Measurements from ENCODE around the gene DDX20. TPM values are rescaled to one million over a fixed set of nuclear protein-coding genes. Genes with fewer than 3 reads are reported as not detected.

DDX20 gene
- total and polyA plus RNA-seq, 4 donors: 6.0 to 14.4 (median 8.0) TPM

DNA sequence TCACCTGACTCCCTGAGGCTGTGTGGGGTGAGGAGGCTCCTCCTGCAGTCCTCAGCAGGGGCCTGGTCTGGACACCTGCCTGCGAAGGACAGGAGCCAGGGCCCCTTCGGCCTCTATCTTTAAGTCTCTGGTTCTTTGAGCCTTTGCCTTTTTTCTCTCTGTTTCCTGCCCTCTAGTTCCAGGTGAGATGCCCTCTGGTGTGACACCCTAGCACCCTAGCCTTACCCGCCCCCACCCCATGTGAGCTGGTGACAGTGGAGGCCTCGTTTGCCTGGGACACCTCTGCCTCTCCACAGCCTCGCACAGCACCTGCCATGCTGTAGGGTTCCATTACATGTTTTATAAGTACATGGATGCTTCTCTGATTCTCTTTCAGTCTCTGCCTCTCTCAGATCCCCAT, 47.3 kb downstream of the DDX20 start:
- Histone ChIP-seq H3K27ac (ENCODE audit: low read depth in 1 of 2, low read length in 1 of 2) (no peak overlapping the region), H3K4me3 (no peak overlapping the region), H3K27me3 (ENCODE audit: control insufficient read depth in 3 of 3, insufficient read depth in 3 of 3, low read length in 2 of 3) (peaks cover 0 to 6% (median 5%) of the 10 kb centered on the region in 3 donors), H3K9me3 (ENCODE audit: control insufficient read depth in 4 of 4, insufficient read depth in 3 of 4, low read length in 3 of 4) (peaks cover 0 to 4% (median 0%) of the 10 kb centered on the region in 4 donors), H3K4me1 (ENCODE audit: control insufficient read depth in 5 of 5, insufficient read depth in 5 of 5, low read length in 5 of 5) (no peaks in the 10 kb centered on the region), H3K36me3 (ENCODE audit: control insufficient read depth in 4 of 4, insufficient read depth in 4 of 4, low read length in 4 of 4) (no peaks in the 10 kb centered on the region), H3K9ac (ENCODE audit: insufficient read depth in 1 of 2, low read length in 2 of 2) (no peak overlapping the region)
- ATAC-seq (ENCODE audit: insufficient read depth, low FRiP score): no peak
- no peak for DNase-seq
- TF ChIP-seq, protein P1, sequence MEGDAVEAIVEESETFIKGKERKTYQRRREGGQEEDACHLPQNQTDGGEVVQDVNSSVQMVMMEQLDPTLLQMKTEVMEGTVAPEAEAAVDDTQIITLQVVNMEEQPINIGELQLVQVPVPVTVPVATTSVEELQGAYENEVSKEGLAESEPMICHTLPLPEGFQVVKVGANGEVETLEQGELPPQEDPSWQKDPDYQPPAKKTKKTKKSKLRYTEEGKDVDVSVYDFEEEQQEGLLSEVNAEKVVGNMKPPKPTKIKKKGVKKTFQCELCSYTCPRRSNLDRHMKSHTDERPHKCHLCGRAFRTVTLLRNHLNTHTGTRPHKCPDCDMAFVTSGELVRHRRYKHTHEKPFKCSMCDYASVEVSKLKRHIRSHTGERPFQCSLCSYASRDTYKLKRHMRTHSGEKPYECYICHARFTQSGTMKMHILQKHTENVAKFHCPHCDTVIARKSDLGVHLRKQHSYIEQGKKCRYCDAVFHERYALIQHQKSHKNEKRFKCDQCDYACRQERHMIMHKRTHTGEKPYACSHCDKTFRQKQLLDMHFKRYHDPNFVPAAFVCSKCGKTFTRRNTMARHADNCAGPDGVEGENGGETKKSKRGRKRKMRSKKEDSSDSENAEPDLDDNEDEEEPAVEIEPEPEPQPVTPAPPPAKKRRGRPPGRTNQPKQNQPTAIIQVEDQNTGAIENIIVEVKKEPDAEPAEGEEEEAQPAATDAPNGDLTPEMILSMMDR (IDR thresholded peaks at IDR 0.05; ENCODE audit: control extremely low read depth, extremely low read depth): no peak
- 92 to 96% methylated on average over 5 of the region's 5 CpGs for whole genome bisulfite sequencing, 2 donors

DNA sequence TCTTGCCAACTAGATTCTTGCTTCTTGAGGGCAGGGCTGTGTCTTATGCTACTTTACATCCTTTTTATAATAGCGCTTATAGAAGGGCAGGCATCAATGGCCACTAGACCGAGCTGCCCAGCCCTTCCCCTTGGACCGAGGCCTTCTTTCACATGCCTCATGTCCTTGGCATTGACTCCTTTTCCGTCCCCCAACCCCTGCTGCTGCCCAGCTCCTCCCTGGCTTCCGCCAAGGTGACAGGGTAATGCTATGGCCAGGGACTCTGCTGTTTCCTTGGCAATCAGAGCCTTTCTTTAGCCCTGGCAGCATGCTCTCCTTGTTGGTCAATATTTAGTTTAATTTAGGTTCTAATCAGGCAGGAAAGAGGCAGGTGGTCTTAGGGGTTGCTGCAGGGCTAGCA, 48.2 kb downstream of the DDX20 start:
- peaks cover 0 to 4% (median 0%) of the 10 kb centered on the region in 4 donors for H3K9me3 ChIP-seq (ENCODE audit: control insufficient read depth in 4 of 4, insufficient read depth in 3 of 4, low read length in 3 of 4)
- TF ChIP-seq, protein P1 (IDR thresholded peaks at IDR 0.05; ENCODE audit: control extremely low read depth, extremely low read depth): no peak
- H3K27me3 ChIP-seq (ENCODE audit: control insufficient read depth in 3 of 3, insufficient read depth in 3 of 3, low read length in 2 of 3): peaks cover 0 to 6% (median 5%) of the 10 kb centered on the region in 3 donors
- H3K4me1 ChIP-seq (ENCODE audit: control insufficient read depth in 5 of 5, insufficient read depth in 5 of 5, low read length in 5 of 5): no peaks in the 10 kb centered on the region
- no peak overlapping the region for H3K9ac ChIP-seq (ENCODE audit: insufficient read depth in 1 of 2, low read length in 2 of 2)
- no peak overlapping the region for H3K4me3 ChIP-seq
- H3K36me3 ChIP-seq (ENCODE audit: control insufficient read depth in 4 of 4, insufficient read depth in 4 of 4, low read length in 4 of 4): no peaks in the 10 kb centered on the region
- DNase-seq (no peak), ATAC-seq (ENCODE audit: insufficient read depth, low FRiP score) (no peak)
- no peak overlapping the region for H3K27ac ChIP-seq (ENCODE audit: low read depth in 1 of 2, low read length in 1 of 2)
- WGBS, 2 donors: 85 to 89% methylated on average over 5 of the region's 5 CpGs

DNA sequence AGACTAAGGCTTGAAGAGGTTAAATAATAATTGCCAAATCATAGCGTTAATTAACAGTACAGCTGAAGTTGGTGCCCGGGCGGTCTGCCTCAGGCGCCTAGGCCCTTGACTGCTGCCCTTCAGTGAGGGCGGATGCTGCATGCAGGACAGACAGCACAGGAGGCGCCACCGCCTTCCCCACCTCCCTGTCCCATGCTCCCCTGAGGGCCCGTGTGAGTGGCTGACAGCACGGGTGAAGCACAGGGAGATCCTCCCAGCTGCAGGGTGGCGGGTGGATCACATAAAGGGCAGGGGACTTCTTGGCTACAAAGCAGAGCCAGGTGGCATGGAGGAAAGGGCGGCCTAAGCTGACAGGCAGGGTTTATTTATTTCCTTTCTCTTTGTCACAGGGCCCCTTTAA, 49.1 kb downstream of the DDX20 start:
- no peak overlapping the region for H3K4me3 ChIP-seq
- DNase-seq (no peak), ATAC-seq (ENCODE audit: insufficient read depth, low FRiP score) (no peak)
- no peaks in the 10 kb centered on the region for H3K36me3 ChIP-seq (ENCODE audit: control insufficient read depth in 4 of 4, insufficient read depth in 4 of 4, low read length in 4 of 4)
- no peaks in the 10 kb centered on the region for H3K4me1 ChIP-seq (ENCODE audit: control insufficient read depth in 5 of 5, insufficient read depth in 5 of 5, low read length in 5 of 5)
- TF ChIP-seq, protein P1 (IDR thresholded peaks at IDR 0.05; ENCODE audit: control extremely low read depth, extremely low read depth): no peak
- H3K9me3 ChIP-seq (ENCODE audit: control insufficient read depth in 4 of 4, insufficient read depth in 3 of 4, low read length in 3 of 4): peaks cover 0 to 4% (median 0%) of the 10 kb centered on the region in 4 donors
- no peak overlapping the region for H3K9ac ChIP-seq (ENCODE audit: insufficient read depth in 1 of 2, low read length in 2 of 2)
- peaks cover 0 to 5% (median 4%) of the 10 kb centered on the region in 3 donors for H3K27me3 ChIP-seq (ENCODE audit: control insufficient read depth in 3 of 3, insufficient read depth in 3 of 3, low read length in 2 of 3)
- 87% methylated on average over 11 of the region's 11 CpGs for WGBS, 2 donors
- no peak overlapping the region for H3K27ac ChIP-seq (ENCODE audit: low read depth in 1 of 2, low read length in 1 of 2)

DNA sequence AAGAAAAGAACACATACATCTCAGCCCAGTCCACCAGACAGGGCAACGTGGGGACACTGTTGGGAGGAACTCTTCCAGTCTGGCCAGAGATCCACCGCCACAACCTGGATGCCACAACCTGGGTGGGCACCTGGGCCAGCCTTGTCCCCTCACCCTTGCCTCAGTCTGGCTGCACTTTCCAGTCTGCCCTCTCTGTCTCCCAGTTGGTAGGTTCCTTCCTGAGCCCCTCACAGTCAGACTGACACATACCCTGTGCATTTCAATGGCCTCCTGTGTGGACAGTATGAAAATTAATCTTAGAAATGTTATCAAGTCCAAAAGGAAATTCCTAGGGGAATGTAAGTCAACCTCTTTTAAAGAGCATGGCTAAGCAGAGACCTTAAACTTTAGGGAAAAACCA, 49.5 kb downstream of the DDX20 start:
- H3K36me3 ChIP-seq (ENCODE audit: control insufficient read depth in 4 of 4, insufficient read depth in 4 of 4, low read length in 4 of 4): no peaks in the 10 kb centered on the region
- no peak overlapping the region for H3K4me3 ChIP-seq
- H3K9ac ChIP-seq (ENCODE audit: insufficient read depth in 1 of 2, low read length in 2 of 2): no peak overlapping the region
- DNase-seq (no peak), ATAC-seq (ENCODE audit: insufficient read depth, low FRiP score) (no peak)
- no peak overlapping the region for H3K27ac ChIP-seq (ENCODE audit: low read depth in 1 of 2, low read length in 1 of 2)
- TF ChIP-seq, protein P1 (IDR thresholded peaks at IDR 0.05; ENCODE audit: control extremely low read depth, extremely low read depth): no peak
- no peaks in the 10 kb centered on the region for H3K4me1 ChIP-seq (ENCODE audit: control insufficient read depth in 5 of 5, insufficient read depth in 5 of 5, low read length in 5 of 5)
- H3K9me3 ChIP-seq (ENCODE audit: control insufficient read depth in 4 of 4, insufficient read depth in 3 of 4, low read length in 3 of 4): peaks cover 0 to 4% (median 0%) of the 10 kb centered on the region in 4 donors
- H3K27me3 ChIP-seq (ENCODE audit: control insufficient read depth in 3 of 3, insufficient read depth in 3 of 3, low read length in 2 of 3): peaks cover 0 to 5% (median 4%) of the 10 kb centered on the region in 3 donors
- 87 to 94% methylated on average over 2 of the region's 2 CpGs for WGBS, 2 donors

All from lung (tissue), 12 donors.